Left ventricle myocardium inferior (tissue), 1 donor: Measurements from ENCODE around the gene C12orf54. TPM values are rescaled to one million over a fixed set of nuclear protein-coding genes. Genes with fewer than 3 reads are reported as not detected.
"Not testable (repeated sequence)": the region's sequence is repeated elsewhere in the genome, so short reads cannot be mapped to it uniquely, and the experiment has no call there.

Source experiments
- DNase-seq: peaks from one replicate; pipeline ENCODE4 v3.0.0-alpha.2; 2020
- H3K27ac ChIP-seq: fragments of 200-600 bp; replicated peaks from 2 replicates; pipeline ENCODE4 v1.8.0; 2021
- H3K27me3 ChIP-seq: fragments of 200-600 bp; 2 replicates; pipeline ENCODE4 v1.8.0; 2021; ENCODE audit warnings: low read depth
- H3K36me3 ChIP-seq: fragments of 200-600 bp; 2 replicates; pipeline ENCODE4 v1.8.0; 2021
- H3K4me1 ChIP-seq: fragments of 200-600 bp; 2 replicates; pipeline ENCODE4 v1.8.0; 2021
- H3K4me3 ChIP-seq: fragments of 200-600 bp; 2 replicates; pipeline ENCODE4 v1.8.0; 2021; ENCODE audit warnings: mild to moderate bottlenecking, moderate library complexity
- H3K9me3 ChIP-seq: fragments of 200-600 bp; replicated peaks from 2 replicates; pipeline ENCODE4 v1.8.0; 2021
- intact Hi-C: fragments of 100-400 bp; cut with micrococcal nuclease; formaldehyde crosslinking; loops from one replicate; pipeline ENCODE4 v1.11.0; 2022
- total RNA-seq: library from RNA; stranded (reverse); fragmentation: NEBNext Ultra II Directional; extraction: Animal tissue kit (Norgen Biotek cat#: 25700); gene quantifications from one replicate; pipeline ENCODE4 v1.2.1, GENCODE V29; 2021
- TF ChIP-seq, protein P1 (sequence below): fragments of 200-600 bp; IDR thresholded peaks from 2 replicates; pipeline ENCODE4 v1.8.0; 2021; ENCODE audit warnings: antibody characterized with exemption, mild to moderate bottlenecking, borderline replicate concordance
- donor health status: DM: no; HTN: yes; CAD: no; lungs with severe emphysema.

Gene C12orf54
- total RNA-seq, 1 donor from 2014 or later: not detected

- DNase-seq: no peak
- TF ChIP-seq, protein P1, sequence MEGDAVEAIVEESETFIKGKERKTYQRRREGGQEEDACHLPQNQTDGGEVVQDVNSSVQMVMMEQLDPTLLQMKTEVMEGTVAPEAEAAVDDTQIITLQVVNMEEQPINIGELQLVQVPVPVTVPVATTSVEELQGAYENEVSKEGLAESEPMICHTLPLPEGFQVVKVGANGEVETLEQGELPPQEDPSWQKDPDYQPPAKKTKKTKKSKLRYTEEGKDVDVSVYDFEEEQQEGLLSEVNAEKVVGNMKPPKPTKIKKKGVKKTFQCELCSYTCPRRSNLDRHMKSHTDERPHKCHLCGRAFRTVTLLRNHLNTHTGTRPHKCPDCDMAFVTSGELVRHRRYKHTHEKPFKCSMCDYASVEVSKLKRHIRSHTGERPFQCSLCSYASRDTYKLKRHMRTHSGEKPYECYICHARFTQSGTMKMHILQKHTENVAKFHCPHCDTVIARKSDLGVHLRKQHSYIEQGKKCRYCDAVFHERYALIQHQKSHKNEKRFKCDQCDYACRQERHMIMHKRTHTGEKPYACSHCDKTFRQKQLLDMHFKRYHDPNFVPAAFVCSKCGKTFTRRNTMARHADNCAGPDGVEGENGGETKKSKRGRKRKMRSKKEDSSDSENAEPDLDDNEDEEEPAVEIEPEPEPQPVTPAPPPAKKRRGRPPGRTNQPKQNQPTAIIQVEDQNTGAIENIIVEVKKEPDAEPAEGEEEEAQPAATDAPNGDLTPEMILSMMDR: no peak
- Histone ChIP-seq H3K4me3 (no peak overlapping the region), H3K9me3 (peaks cover 11% of the 10 kb centered on the region), H3K27ac (no peak overlapping the region), H3K4me1 (no peaks in the 10 kb centered on the region), H3K36me3 (no peaks in the 10 kb centered on the region), H3K27me3 (peaks cover 7% of the 10 kb centered on the region)
- intact Hi-C loops: no loop called here
These were observed 32.4 kb downstream of the C12orf54 start for GRCh38 chr12:48514728-48515127.

DNA sequence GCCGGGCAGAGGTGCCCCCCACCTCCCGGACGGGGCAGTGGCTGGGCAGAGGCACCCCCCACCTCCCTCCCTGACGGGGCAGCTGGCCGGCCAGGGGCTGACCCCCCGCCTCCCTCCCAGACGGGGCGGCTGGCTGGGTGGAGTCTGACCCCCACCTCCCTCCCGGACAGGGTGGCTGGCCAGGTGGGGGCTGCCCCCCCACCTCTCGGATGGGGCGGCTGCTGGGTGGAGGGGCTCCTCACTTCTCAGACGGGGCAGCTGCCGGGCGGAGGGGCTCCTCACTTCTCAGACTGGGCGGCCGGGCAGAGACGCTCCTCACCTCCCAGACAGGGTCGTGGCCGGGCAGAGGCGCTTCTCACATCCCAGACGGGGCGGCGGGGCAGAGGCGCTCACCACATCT lies 38.1 kb downstream of the C12orf54 start:
- H3K9me3 ChIP-seq, DNase-seq, intact Hi-C loops, H3K4me1 ChIP-seq, H3K27me3 ChIP-seq, H3K4me3 ChIP-seq, H3K27ac ChIP-seq, H3K36me3 ChIP-seq: not testable (repeated sequence)

DNA sequence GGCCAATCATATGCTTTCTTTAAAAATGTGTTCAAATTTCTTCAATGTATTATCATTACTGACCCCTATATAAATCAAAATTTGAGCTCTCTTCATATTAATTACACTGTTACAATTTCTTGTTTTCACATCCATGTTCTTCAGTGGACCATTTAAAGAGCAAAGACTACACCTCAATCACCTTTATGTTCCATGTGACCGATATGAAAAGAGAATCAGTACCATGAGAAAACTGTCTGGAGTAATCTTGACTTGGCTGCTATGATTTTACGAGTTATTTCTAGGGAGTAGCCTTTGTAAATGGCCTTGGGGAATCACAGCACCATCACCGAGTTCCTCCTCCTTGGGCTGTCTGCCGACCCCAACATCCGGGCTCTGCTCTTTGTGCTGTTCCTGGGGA lies 43.0 kb downstream of the C12orf54 start, which contains the start of gene OR8S1:
Gene OR8S1, plus strand, starts transcription at position 301 of the 400 bp plus-strand sequence. Its CDS starts 0 bp downstream, at position 301.
- intact Hi-C loops: no loop called here
- Histone ChIP-seq H3K9me3 (no peaks in the 10 kb centered on the region), H3K27ac (no peak within 1 kb of the TSS), H3K36me3 (no peaks in the 10 kb centered on the region), H3K27me3 (peaks cover 7% of the 10 kb centered on the region), H3K4me3 (no peak within 1 kb of the TSS), H3K4me1 (no peaks in the 10 kb centered on the region)
- TF ChIP-seq, protein P1: no peak
- no peak for DNase-seq

DNA sequence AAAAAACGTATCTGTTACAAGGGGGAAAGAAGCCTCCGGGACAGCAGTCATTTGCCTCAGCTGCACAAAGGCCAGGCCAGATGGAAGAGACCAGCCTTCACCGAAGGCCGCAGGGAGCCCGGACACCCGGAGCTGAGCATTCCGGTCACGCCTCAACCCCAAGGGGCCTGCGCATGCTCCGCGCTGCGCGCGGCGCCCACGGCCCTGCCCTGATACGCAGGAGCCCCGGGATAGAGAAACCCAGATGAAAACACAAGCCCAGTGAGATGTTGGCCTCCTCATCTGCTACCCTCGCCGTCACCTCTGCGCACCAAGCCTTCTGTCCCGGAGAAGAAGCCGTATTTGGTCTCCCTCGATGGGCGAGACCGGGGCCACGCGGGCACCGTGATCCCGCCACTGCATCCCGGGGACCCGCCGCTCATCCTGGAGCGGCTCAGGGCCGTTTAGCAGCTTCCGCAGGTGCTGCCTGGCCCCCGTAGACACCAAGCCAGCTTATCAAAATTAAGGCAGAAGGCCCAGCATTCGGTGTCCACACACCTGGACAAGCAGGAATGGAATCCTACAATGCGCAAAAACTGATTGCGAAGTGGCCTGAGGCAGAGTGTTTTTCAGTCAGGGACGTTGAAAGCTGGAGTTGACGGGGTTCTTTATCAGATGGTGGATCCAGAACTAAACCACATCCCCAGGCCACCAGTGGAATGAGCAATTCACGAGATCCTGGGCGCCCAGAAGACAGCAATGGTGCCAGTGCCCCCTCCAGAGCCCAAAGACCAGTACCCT lies 45.8 kb downstream of the C12orf54 start:
- TF ChIP-seq, protein P1: no peak
- Histone ChIP-seq H3K27me3 (peaks cover 22% of the 10 kb centered on the region), H3K36me3 (no peaks in the 10 kb centered on the region), H3K27ac (no peak overlapping the region), H3K4me3 (no peak overlapping the region), H3K4me1 (no peaks in the 10 kb centered on the region), H3K9me3 (no peaks in the 10 kb centered on the region)
- DNase-seq: no peak
- intact Hi-C loops: no loop called here

DNA sequence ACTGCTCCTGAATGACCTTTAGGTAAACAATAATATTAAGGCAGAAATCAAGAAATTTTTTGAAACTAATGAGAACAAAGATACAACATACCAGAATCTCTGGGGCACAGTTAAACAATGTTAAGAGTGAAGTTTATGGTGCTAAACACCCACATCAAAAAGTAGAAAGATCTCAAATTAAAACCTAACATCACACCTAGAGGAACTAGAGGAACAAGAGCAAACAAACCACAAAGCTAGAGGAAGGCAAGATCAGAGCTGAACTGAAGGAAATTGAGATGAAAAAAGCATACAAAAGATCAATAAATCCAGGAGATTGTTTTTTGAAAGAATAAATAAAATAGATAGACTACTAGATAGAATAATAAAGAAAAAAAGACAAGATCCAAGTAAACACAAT lies 50.3 kb downstream of the C12orf54 start:
- H3K27me3 ChIP-seq: peaks cover 22% of the 10 kb centered on the region
- TF ChIP-seq, protein P1: no peak
- no peak overlapping the region for H3K27ac ChIP-seq
- no peak overlapping the region for H3K4me3 ChIP-seq
- H3K4me1 ChIP-seq: no peaks in the 10 kb centered on the region
- no peak for DNase-seq
- H3K36me3 ChIP-seq: no peaks in the 10 kb centered on the region
- intact Hi-C loops: no loop called here
- H3K9me3 ChIP-seq: peaks cover 14% of the 10 kb centered on the region

GRCh38 chr12:48536602-48537001 lies 54.3 kb downstream of the C12orf54 start:
- H3K27me3 ChIP-seq: peaks cover 20% of the 10 kb centered on the region
- H3K4me3 ChIP-seq: no peak overlapping the region
- no peak overlapping the region for H3K27ac ChIP-seq
- peaks cover 14% of the 10 kb centered on the region for H3K9me3 ChIP-seq
- DNase-seq: no peak
- TF ChIP-seq, protein P1: no peak
- intact Hi-C loops: no loop called here
- H3K36me3 ChIP-seq: no peaks in the 10 kb centered on the region
- no peaks in the 10 kb centered on the region for H3K4me1 ChIP-seq
